Right lobe of liver (tissue), 5 donors: Measurements from ENCODE around the gene ZBTB45. TPM values are rescaled to one million over a fixed set of nuclear protein-coding genes. Genes with fewer than 3 reads are reported as not detected.

Experiments used
- microRNA-seq, 2 donors: library from miRNA; unstranded; fragments of <30 nt; microRNA quantifications; one replicate each; pipeline ENCODE4, GENCODE V29; 2019 to 2020
- small RNA-seq, 2 experiments: library from RNA; depleted of rRNA; stranded (forward); fragments of <200 nt; gene quantifications; one replicate each; pipeline ENCODE3, GENCODE V24; 2016
- total RNA-seq, 6 experiments: library from RNA; depleted of rRNA in 2 of 6; stranded (reverse); fragments of >200 nt in 2 of 6; fragmentation: NEBNext Ultra II Directional in 3 of 6; extraction: Animal tissue kit (Norgen Biotek cat#: 25700) in 3 of 6; gene quantifications; one replicate each; pipeline versions ENCODE4 v1.1.0 to v1.2.4, GENCODE V29; 2016 to 2023
- donor health status: DM: no; HTN: no; CAD: no.
- donor health status: DM: no; HTN: no; CAD: no.
- donor health status: DM: no; HTN: yes; CAD: no.
- donor health status: DM: no; HTN: yes; CAD: no.

ZBTB45 gene
- total RNA-seq, 6 experiments from 2014 or later, result 3.5 to 4.8 (median 4.3) TPM

Small RNA genes within 50 kb of the gene (microRNA-seq; reads per million reads assigned to microRNA genes)
- 0 to 0.29 reads per million in 2 donors for gene MIR6807

Small RNA genes within 50 kb of the gene (small RNA-seq; reads per million reads assigned to genes)
- gene MIR6807, result 0 reads per million in 2 experiments
- 0 reads per million in 2 experiments for gene RN7SL525P
- gene RN7SL693P, result 0 reads per million in 2 experiments
- gene RNU6-1337P, result 0 reads per million in 2 experiments

Other genes starting within 250 kb of the ZBTB45 start
- 1 to 10 TPM; 1.0 to 2.3 (median 1.6) TPM for gene ZNF8, start 240.9 kb downstream of the ZBTB45 start, total RNA-seq
- 10 to 100 TPM; 12.4 to 44.7 (median 15.8) TPM for gene ERVK3-1, start 214.4 kb downstream of the ZBTB45 start, total RNA-seq
- gene ZSCAN22, start 192.8 kb downstream of the ZBTB45 start, total RNA-seq, result 1 to 10 TPM; 1.7 to 2.9 (median 2.1) TPM
- 1,000 to 10,000 TPM in 4 of 6 experiments, 100 to 1,000 TPM in 2; 897 to 2,313 (median 1,164) TPM for gene A1BG, start 166.3 kb downstream of the ZBTB45 start, total RNA-seq
- 1 to 10 TPM in 5 of 6 experiments, under 1 TPM in 1; 0.73 to 3.1 (median 1.7) TPM for gene ZNF497, start 157.1 kb downstream of the ZBTB45 start, total RNA-seq
- 1 to 10 TPM; 1.7 to 3.9 (median 2.4) TPM for gene ZNF837, start 138.8 kb downstream of the ZBTB45 start, total RNA-seq
- gene RPS5, start 132.5 kb downstream of the ZBTB45 start, total RNA-seq, result 100 to 1,000 TPM; 274 to 637 (median 304) TPM
- not detected for gene RNF225, start 124.2 kb downstream of the ZBTB45 start, total RNA-seq
- 10 to 100 TPM in 1 of 6 experiments, 1 to 10 TPM in 5; 5.6 to 12.1 (median 6.6) TPM for gene ZNF584, start 111.2 kb downstream of the ZBTB45 start, total RNA-seq
- gene ZNF132, start 79.7 kb downstream of the ZBTB45 start, total RNA-seq, result 1 to 10 TPM in 3 of 6 experiments, under 1 TPM in 3; 0.75 to 2.8 (median 1.0) TPM
- 1 to 10 TPM; 2.9 to 3.3 (median 2.9) TPM for gene ZNF324B, start 68.2 kb downstream of the ZBTB45 start, total RNA-seq
- 1 to 10 TPM; 2.9 to 4.9 (median 3.8) TPM for gene ZNF324, start 52.7 kb downstream of the ZBTB45 start, total RNA-seq
- 1 to 10 TPM; 1.4 to 5.4 (median 4.1) TPM for gene ZNF446, start 43.5 kb downstream of the ZBTB45 start, total RNA-seq
- 100 to 1,000 TPM; 107 to 737 (median 366) TPM for gene SLC27A5, start 7.8 kb downstream of the ZBTB45 start, total RNA-seq
- 100 to 1,000 TPM in 3 of 6 experiments, 10 to 100 TPM in 3; 75.4 to 106 (median 94.7) TPM for gene TRIM28, start 24.3 kb upstream of the ZBTB45 start, total RNA-seq
- gene CHMP2A, start 35.3 kb upstream of the ZBTB45 start, total RNA-seq, result 10 to 100 TPM; 62.1 to 90.9 (median 70.7) TPM
- gene UBE2M, start 38.8 kb upstream of the ZBTB45 start, total RNA-seq, result 10 to 100 TPM; 16.0 to 23.5 (median 20.7) TPM
- gene MZF1, start 53.5 kb upstream of the ZBTB45 start, total RNA-seq, result 10 to 100 TPM in 5 of 6 experiments, 1 to 10 TPM in 1; 8.2 to 19.9 (median 14.1) TPM